K562 (cell line): Measurements from ENCODE around the gene LRRIQ4.

Experiments used
- CBX8 ChIP-seq: fragments of 200-600 bp; sonication (generic); IDR thresholded peaks from 2 replicates; pipeline ENCODE4 v1.6.1; 2012; ENCODE audit warnings: borderline replicate concordance, mixed run types, low read depth, mild to moderate bottlenecking, moderate library complexity, mixed read lengths, low read length, control low read depth, inconsistent platforms; ENCODE audit not compliant: poor library complexity, severe bottlenecking; ENCODE audit errors: extremely low read depth
- CTCF ChIP-seq, 3 experiments: IDR thresholded peaks in 2 of 3; conservative IDR thresholded peaks in 1 of 3; 2 replicates each; pipeline ENCODE4 v1.5.1; 2011 to 2012; ENCODE audit warnings: low read length in 3 of 3, mild to moderate bottlenecking in 3 of 3, control low read depth in 2 of 3, improper control_type of control experiment in 1 of 3, inconsistent platforms in 1 of 3, low read depth in 1 of 3, mixed read lengths in 1 of 3, moderate library complexity in 1 of 3; ENCODE audit not compliant: insufficient read depth in 2 of 3
- DDX20 ChIP-seq: fragments of 450-650 bp; IDR thresholded peaks from 2 replicates; pipeline ENCODE4 v1.6.1; 2016; ENCODE audit warnings: missing genetic modification characterization, low read depth, mild to moderate bottlenecking, missing compliant biosample characterization, moderate library complexity
- DMBX1 ChIP-seq: fragments of 250-450 bp; sonication (Bioruptor Pico); IDR thresholded peaks from 2 replicates; pipeline ENCODE4 v1.8.0; 2022; ENCODE audit warnings: inconsistent platforms, mild to moderate bottlenecking, moderate library complexity, borderline replicate concordance
- E4F1 ChIP-seq: fragments of 250-450 bp; sonication (Bioruptor Pico); IDR thresholded peaks from 2 replicates; pipeline ENCODE4 v1.5.0; 2021; ENCODE audit warnings: mild to moderate bottlenecking, borderline replicate concordance
- ELF1 ChIP-seq: fragments of 200-800 bp; sonication (Bioruptor generic); IDR thresholded peaks from 2 replicates; pipeline ENCODE4 v1.6.1; 2016; ENCODE audit warnings: missing genetic modification characterization, missing compliant biosample characterization
- HMG20A ChIP-seq: fragments of 450-650 bp; formaldehyde crosslinking; conservative IDR thresholded peaks from 2 replicates; pipeline ENCODE4 v1.4.0; 2020; ENCODE audit warnings: mild to moderate bottlenecking, mixed read lengths
- RNF219 ChIP-seq: fragments of 250-450 bp; sonication (Bioruptor Pico); IDR thresholded peaks from 2 replicates; pipeline ENCODE4 v1.5.0; 2022; ENCODE audit warnings: mild to moderate bottlenecking
- TARDBP ChIP-seq: fragments of 450-650 bp; IDR thresholded peaks from 2 replicates; pipeline ENCODE4 v1.6.1; 2016
- ZFP91 ChIP-seq: sonication (generic); formaldehyde crosslinking; IDR thresholded peaks from 2 replicates; pipeline ENCODE4 v1.8.0; 2022; ENCODE audit warnings: mild to moderate bottlenecking, missing genetic modification reagents

GRCh38 chr3:169841171-169841570 lies 28.5 kb downstream of the LRRIQ4 start:
- TF ChIP-seq CTCF (IDR thresholded peaks at IDR 0.05 in 2 of 3, conservative IDR thresholded peaks at IDR 0.05 in 1 of 3; ENCODE audit: insufficient read depth in 2 of 3, low read depth in 1 of 3, low read length in 3 of 3) (no peak), ELF1 (no peak), E4F1 (CRISPR knock-in tag) (no peak), RNF219 (CRISPR knock-in tag) (no peak), CBX8 (no peak), ZFP91 (CRISPR knock-in tag) (no peak), TARDBP (no peak), HMG20A (CRISPR knock-in tag) (no peak), DMBX1 (CRISPR knock-in tag) (no peak), DDX20 (tag) (no peak)
